NB4 (cell line): ENCODE data around the gene EGR1.

Source experiments
- CTCF ChIP-seq: IDR thresholded peaks from one replicate; pipeline ENCODE4 v1.5.1; 2012; ENCODE audit warnings: low read depth, low read length
- MAX ChIP-seq: IDR thresholded peaks from 2 replicates; pipeline ENCODE4 v1.6.1; 2011; ENCODE audit warnings: low read depth, low read length
- MYC ChIP-seq: IDR thresholded peaks from 2 replicates; pipeline ENCODE4 v1.6.1; 2011; ENCODE audit warnings: low read depth, low read length
- POLR2A ChIP-seq: IDR thresholded peaks from 2 replicates; pipeline ENCODE4 v1.6.1; 2011; ENCODE audit warnings: mild to moderate bottlenecking; ENCODE audit not compliant: insufficient read length; ENCODE audit errors: extremely low read depth

GRCh38 chr5:138448070-138448469, 17.2 kb upstream of the EGR1 start:
- TF ChIP-seq CTCF (no peak), POLR2A (no peak), MAX (no peak), MYC (no peak)
